HepG2 (cell line): ENCODE data around the gene MSL2. TPM values are rescaled to one million over a fixed set of nuclear protein-coding genes. Genes with fewer than 3 reads are reported as not detected.

ENCODE experiments used
- BHLHE40 ChIP-seq: IDR thresholded peaks from 2 replicates; pipeline ENCODE4 v1.6.1; 2011; ENCODE audit warnings: low read length, improper control_type of control experiment
- CCDC6 ChIP-seq: sonication (generic); formaldehyde crosslinking; IDR thresholded peaks from 2 replicates; pipeline ENCODE4 v1.8.1; 2022; ENCODE audit warnings: mild to moderate bottlenecking, missing genetic modification reagents, moderate library complexity
- FOXP1 ChIP-seq, 2 experiments: fragments of 450-650 bp in 1 of 2; IDR thresholded peaks; 2 replicates each; pipeline ENCODE4 v1.6.1; 2017 to 2018; ENCODE audit warnings: antibody characterized with exemption in 1 of 2
- HNF4A ChIP-seq: sonication (generic); formaldehyde crosslinking; IDR thresholded peaks from 2 replicates; pipeline ENCODE4 v1.4.0; 2020; ENCODE audit warnings: missing genetic modification reagents
- HNRNPUL1 ChIP-seq: fragments of 200-400 bp; formaldehyde crosslinking; IDR thresholded peaks from 2 replicates; pipeline ENCODE4 v1.6.1; 2017; ENCODE audit warnings: low read depth, mild to moderate bottlenecking, low read length, moderate library complexity
- MAZ ChIP-seq, 2 experiments: sonication (generic) in 1 of 2; formaldehyde crosslinking in 1 of 2; IDR thresholded peaks; 2 replicates each; pipeline versions ENCODE4 v1.5.0 to v1.6.1; 2012 to 2020; ENCODE audit warnings: low read depth in 2 of 2, mild to moderate bottlenecking in 2 of 2, borderline replicate concordance in 1 of 2, improper control_type of control experiment in 1 of 2, low read length in 1 of 2, missing genetic modification reagents in 1 of 2, moderate library complexity in 1 of 2
- RFX1 ChIP-seq: fragments of 450-650 bp; IDR thresholded peaks from 2 replicates; pipeline ENCODE4 v1.6.1; 2017
- SNAPC4 ChIP-seq: sonication (generic); formaldehyde crosslinking; IDR thresholded peaks from 2 replicates; pipeline ENCODE4 v1.4.0; 2020; ENCODE audit warnings: mild to moderate bottlenecking, missing genetic modification reagents
- ZMYM4 ChIP-seq: sonication (generic); formaldehyde crosslinking; IDR thresholded peaks from 2 replicates; pipeline ENCODE4 v1.8.1; 2023; ENCODE audit warnings: mild to moderate bottlenecking, missing genetic modification reagents
- ZNF275 ChIP-seq: sonication (generic); formaldehyde crosslinking; IDR thresholded peaks from 2 replicates; pipeline ENCODE4 v1.8.0; 2022; ENCODE audit warnings: missing genetic modification reagents, mild to moderate bottlenecking, inconsistent platforms, borderline replicate concordance
- ZNF646 ChIP-seq: sonication (generic); formaldehyde crosslinking; IDR thresholded peaks from 2 replicates; pipeline ENCODE4 v1.9.0; 2021; ENCODE audit warnings: mild to moderate bottlenecking, missing genetic modification reagents
- polyA plus RNA-seq, 8 experiments: library from polyadenylated mRNA; depleted of rRNA in 3 of 8; stranded (reverse) in 7 of 8; unstranded in 1 of 8; fragments of >200 nt; fragmentation: Illumina TruSeq in 4 of 8; extraction: Trizol in 4 of 8; gene quantifications; 2 replicates each; pipeline versions ENCODE4 v1.2.1 to v1.2.3, GENCODE V29; 2011 to 2016; ENCODE audit warnings: low read depth in 4 of 8, missing spikeins in 1 of 8, mixed read lengths in 1 of 8; ENCODE audit not compliant: insufficient read depth in 1 of 8
- total RNA-seq, 5 experiments: library from RNA; depleted of rRNA; stranded (reverse); fragments of >200 nt; fragmentation: Illumina TruSeq; extraction: Trizol; gene quantifications; 2 replicates each; pipeline ENCODE4 v1.2.3, GENCODE V29; 2016; ENCODE audit warnings: low read depth in 1 of 5
- TF ChIP-seq, protein P1 (sequence below): sonication (generic); formaldehyde crosslinking; IDR thresholded peaks from 2 replicates; pipeline ENCODE4 v1.4.0; 2020; ENCODE audit warnings: missing genetic modification reagents

MSL2 gene
- total and polyA plus RNA-seq, 2 of the 13 experiments (the other 11 are each of a cell fraction or from before 2014, with no cell fraction given): 6.9 to 11.7 TPM

- TF ChIP-seq ZNF646 (CRISPR knock-in tag): peak; percentile 47; the same call in 1 of the 2 replicates
- no peak for TF ChIP-seq BHLHE40
- no peak for TF ChIP-seq CCDC6 (CRISPR knock-in tag)
- TF ChIP-seq HNRNPUL1: no peak
- TF ChIP-seq HNF4A (CRISPR knock-in tag): peak; percentile 38
- TF ChIP-seq ZMYM4: peak; percentile 39; the same call in 1 of the 2 replicates
- TF ChIP-seq, protein P1, sequence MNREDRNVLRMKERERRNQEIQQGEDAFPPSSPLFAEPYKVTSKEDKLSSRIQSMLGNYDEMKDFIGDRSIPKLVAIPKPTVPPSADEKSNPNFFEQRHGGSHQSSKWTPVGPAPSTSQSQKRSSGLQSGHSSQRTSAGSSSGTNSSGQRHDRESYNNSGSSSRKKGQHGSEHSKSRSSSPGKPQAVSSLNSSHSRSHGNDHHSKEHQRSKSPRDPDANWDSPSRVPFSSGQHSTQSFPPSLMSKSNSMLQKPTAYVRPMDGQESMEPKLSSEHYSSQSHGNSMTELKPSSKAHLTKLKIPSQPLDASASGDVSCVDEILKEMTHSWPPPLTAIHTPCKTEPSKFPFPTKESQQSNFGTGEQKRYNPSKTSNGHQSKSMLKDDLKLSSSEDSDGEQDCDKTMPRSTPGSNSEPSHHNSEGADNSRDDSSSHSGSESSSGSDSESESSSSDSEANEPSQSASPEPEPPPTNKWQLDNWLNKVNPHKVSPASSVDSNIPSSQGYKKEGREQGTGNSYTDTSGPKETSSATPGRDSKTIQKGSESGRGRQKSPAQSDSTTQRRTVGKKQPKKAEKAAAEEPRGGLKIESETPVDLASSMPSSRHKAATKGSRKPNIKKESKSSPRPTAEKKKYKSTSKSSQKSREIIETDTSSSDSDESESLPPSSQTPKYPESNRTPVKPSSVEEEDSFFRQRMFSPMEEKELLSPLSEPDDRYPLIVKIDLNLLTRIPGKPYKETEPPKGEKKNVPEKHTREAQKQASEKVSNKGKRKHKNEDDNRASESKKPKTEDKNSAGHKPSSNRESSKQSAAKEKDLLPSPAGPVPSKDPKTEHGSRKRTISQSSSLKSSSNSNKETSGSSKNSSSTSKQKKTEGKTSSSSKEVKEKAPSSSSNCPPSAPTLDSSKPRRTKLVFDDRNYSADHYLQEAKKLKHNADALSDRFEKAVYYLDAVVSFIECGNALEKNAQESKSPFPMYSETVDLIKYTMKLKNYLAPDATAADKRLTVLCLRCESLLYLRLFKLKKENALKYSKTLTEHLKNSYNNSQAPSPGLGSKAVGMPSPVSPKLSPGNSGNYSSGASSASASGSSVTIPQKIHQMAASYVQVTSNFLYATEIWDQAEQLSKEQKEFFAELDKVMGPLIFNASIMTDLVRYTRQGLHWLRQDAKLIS (CRISPR knock-in tag): no peak
- no peak for TF ChIP-seq FOXP1 (IDR thresholded peaks at IDR 0.05)
- no peak for TF ChIP-seq FOXP1 (CRISPR knock-in tag; IDR thresholded peaks at IDR 0.05)
- TF ChIP-seq RFX1: no peak
- no peak for TF ChIP-seq MAZ (IDR thresholded peaks at IDR 0.05; ENCODE audit: borderline replicate concordance, low read depth, low read length)
- no peak for TF ChIP-seq MAZ (CRISPR knock-in tag; IDR thresholded peaks at IDR 0.05; ENCODE audit: low read depth)
- TF ChIP-seq SNAPC4: no peak
- no peak for TF ChIP-seq ZNF275 (CRISPR knock-in tag)
Observed at GRCh38 chr3:136152963-136153362, 43.2 kb downstream of the MSL2 start (continued).
